Transverse colon (tissue), 4 donors: ENCODE data around the gene TEX19. TPM values are rescaled to one million over a fixed set of nuclear protein-coding genes. Genes with fewer than 3 reads are reported as not detected.

Experiments used
- DNase-seq: peaks from one replicate; pipeline ENCODE4 v3.0.0-alpha.2; 2019
- H3K27ac ChIP-seq, 4 donors: fragments of 200-600 bp; sonication (generic); 2 replicates each; pipeline ENCODE4 v1.5.1; 2016 to 2018; ENCODE audit warnings: inconsistent platforms in 4 of 4
- H3K27me3 ChIP-seq: fragments of 200-600 bp; sonication (generic); 2 replicates; pipeline ENCODE4 v1.5.1; 2017; ENCODE audit warnings: inconsistent platforms
- H3K36me3 ChIP-seq, 4 donors: fragments of 200-600 bp; sonication (generic); 2 replicates each; pipeline ENCODE4 v1.5.1; 2017 to 2019; ENCODE audit warnings: inconsistent platforms in 4 of 4
- H3K4me1 ChIP-seq, 4 donors: fragments of 200-600 bp; sonication (generic); 2 replicates each; pipeline ENCODE4 v1.5.1; 2017 to 2020; ENCODE audit warnings: inconsistent platforms in 4 of 4
- H3K4me3 ChIP-seq, 4 donors: fragments of 200-600 bp; sonication (generic); 1 replicate in 1 of 4; 2 replicates in 3 of 4; pipeline versions ENCODE4 v1.5.1 to v1.6.1; 2017 to 2019; ENCODE audit warnings: inconsistent platforms in 4 of 4
- H3K9me3 ChIP-seq, 2 donors: fragments of 200-600 bp; sonication (generic); 2 replicates each; pipeline ENCODE4 v1.5.1; 2017 to 2019; ENCODE audit warnings: inconsistent platforms in 2 of 2
- EP300 ChIP-seq: sonication (generic); formaldehyde crosslinking; IDR thresholded peaks from one replicate; pipeline ENCODE4 v1.6.1; 2017; ENCODE audit warnings: antibody characterized with exemption, low read depth
- POLR2A ChIP-seq: fragments of 450-650 bp; IDR thresholded peaks from one replicate; pipeline ENCODE4 v1.6.1; 2016; ENCODE audit warnings: antibody characterized with exemption, mild to moderate bottlenecking, moderate library complexity
- POLR2AphosphoS5 ChIP-seq, 3 donors: sonication (generic); formaldehyde crosslinking; IDR thresholded peaks; one replicate each; pipeline ENCODE4 v1.6.1; 2016; ENCODE audit warnings: antibody characterized with exemption in 3 of 3
- WGBS, 2 donors: methylation state at CpG; one replicate each; pipeline ENCODE4 v1.1.5; 2018; ENCODE audit warnings: low coverage in 1 of 2; 5-methylcytosine and 5-hydroxymethylcytosine counted together
- in situ Hi-C, 4 donors: fragments of 200-750 bp; cut with MboI; loops; one replicate each; pipeline versions ENCODE4 v1.15.0 to v1.15.1; 2017; ENCODE audit warnings: low sequenced_read_pairs in 3 of 4, low pct_ligation_motif_present in 1 of 4, low pct_unique_long_range_greater_than_20kb in 1 of 4
- intact Hi-C: fragments of 100-400 bp; cut with DNase I; formaldehyde crosslinking; loops from one replicate; pipeline ENCODE4 v1.15.1; 2023; ENCODE audit warnings: low total_unique reads
- total RNA-seq, 4 donors: library from RNA; depleted of rRNA; stranded (reverse); fragments of >200 nt; gene quantifications; one replicate each; pipeline ENCODE4 v1.1.0, GENCODE V29; 2016
- TF ChIP-seq, protein P1 (sequence below), 5 experiments: fragments of 200-600 bp in 3 of 5; fragments of 450-650 bp in 2 of 5; sonication (generic) in 3 of 5; IDR thresholded peaks; 1 replicate in 2 of 5; 2 replicates in 3 of 5; pipeline ENCODE4 v1.5.1; 2016 to 2017; ENCODE audit warnings: antibody characterized with exemption in 5 of 5, inconsistent platforms in 3 of 5, mild to moderate bottlenecking in 2 of 5, moderate library complexity in 1 of 5

Gene TEX19
- total RNA-seq, 4 donors from 2014 or later: not detected

DNA sequence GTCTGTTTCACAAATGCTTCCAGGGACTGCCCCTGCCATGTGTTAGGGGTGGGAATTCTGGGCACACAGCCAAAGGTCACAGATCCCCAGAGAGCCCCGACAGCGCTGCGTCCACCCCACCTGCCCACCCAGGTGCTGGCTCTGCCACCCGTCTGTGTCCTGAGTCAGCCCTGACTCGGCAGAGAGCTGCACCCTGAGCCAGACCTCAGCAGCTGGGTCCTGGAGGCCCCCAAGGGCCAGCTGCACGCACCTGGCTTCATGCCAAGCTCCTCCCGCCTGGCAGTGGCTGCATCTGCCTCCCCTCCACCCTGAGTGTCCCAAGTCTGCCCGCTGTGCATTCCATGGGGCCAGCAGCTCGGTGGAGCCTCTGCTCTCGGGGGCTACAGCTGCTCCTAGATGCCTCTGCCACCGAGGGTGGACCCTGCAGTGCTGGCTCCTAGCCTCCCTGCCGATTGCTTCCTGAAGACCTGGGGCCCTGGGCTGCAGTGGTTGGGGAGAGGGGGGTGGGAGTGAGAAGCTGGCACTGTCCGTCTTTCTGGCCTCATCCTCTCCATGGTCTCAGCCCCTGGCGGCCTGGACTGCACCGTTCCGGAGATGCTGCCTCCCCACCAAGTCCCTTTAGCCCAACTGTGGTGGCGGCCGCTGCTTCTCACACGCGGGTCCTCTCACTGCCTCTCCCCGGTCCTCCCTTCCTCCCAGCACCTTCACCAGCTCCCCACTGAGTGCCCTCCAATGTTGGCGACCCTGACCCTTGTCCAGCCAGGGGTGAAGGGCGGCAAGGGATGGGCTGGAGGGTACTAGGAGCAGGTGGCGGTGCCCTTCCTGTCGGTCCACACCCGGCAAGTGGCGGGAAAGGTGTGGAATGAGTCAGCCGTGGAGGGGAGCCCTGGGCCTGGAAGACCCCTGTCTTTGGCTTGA, 28.5 kb upstream of the TEX19 start:
- no peaks in the 10 kb centered on the region for H3K36me3 ChIP-seq

DNA sequence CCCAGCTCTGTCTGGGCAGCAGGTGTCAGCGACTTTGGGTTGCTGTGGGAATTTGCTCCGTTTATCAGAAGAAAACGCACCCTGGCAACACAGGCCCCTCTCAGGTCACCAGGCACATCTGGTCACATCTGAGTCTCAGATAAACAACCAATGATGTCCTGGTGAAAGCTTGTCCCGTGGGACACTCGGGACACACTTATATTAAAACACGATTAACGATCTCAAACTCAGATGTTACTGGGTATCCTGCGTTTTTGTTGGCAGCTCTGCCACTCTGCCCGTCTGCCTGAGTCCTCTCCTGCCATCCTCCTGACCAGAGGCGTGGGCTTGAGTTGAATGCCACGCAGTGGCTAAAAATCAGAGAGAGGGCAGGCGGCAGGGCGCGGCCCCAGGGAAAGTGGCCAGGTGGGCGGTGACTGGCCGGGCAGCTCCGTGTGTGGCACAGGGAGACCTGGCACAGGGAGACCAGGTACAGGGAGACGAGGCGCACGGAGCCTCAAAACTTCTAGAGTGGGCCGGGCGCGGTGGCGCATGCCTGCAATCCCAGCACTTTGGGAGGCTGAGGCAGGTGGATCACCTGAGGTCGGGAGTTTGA, 27.6 kb upstream of the TEX19 start:
- peaks cover 40 to 90% (median 75%) of the 10 kb centered on the region in 4 donors for H3K4me1 ChIP-seq
- H3K36me3 ChIP-seq: no peaks in the 10 kb centered on the region
- peak overlapping the region in 3 of 4 donors; percentile 27 to 79 (median 78) for H3K27ac ChIP-seq
- H3K4me3 ChIP-seq: peak overlapping the region in 1 of 4 donors; percentile 70
- H3K27me3 ChIP-seq: no peaks in the 10 kb centered on the region
- H3K9me3 ChIP-seq: no peaks in the 10 kb centered on the region
- intact Hi-C loops (no loop called here), in situ Hi-C loops (no loop called here)
- TF ChIP-seq POLR2AphosphoS5 (IDR thresholded peaks at IDR 0.05) (peak in 1 of 3 donors; percentile 17), EP300 (no peak)
- 67 to 74% methylated on average over 3 to 25 of the region's 25 CpGs for WGBS, 2 donors
- no peak for DNase-seq

More for the DNA sequence above, 28.5 kb upstream of the TEX19 start:
- TF ChIP-seq, protein P1, sequence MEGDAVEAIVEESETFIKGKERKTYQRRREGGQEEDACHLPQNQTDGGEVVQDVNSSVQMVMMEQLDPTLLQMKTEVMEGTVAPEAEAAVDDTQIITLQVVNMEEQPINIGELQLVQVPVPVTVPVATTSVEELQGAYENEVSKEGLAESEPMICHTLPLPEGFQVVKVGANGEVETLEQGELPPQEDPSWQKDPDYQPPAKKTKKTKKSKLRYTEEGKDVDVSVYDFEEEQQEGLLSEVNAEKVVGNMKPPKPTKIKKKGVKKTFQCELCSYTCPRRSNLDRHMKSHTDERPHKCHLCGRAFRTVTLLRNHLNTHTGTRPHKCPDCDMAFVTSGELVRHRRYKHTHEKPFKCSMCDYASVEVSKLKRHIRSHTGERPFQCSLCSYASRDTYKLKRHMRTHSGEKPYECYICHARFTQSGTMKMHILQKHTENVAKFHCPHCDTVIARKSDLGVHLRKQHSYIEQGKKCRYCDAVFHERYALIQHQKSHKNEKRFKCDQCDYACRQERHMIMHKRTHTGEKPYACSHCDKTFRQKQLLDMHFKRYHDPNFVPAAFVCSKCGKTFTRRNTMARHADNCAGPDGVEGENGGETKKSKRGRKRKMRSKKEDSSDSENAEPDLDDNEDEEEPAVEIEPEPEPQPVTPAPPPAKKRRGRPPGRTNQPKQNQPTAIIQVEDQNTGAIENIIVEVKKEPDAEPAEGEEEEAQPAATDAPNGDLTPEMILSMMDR (IDR thresholded peaks at IDR 0.05): peak in 1 of 5 experiments; percentile 17
- TF ChIP-seq POLR2AphosphoS5 (IDR thresholded peaks at IDR 0.05) (peak in 2 of 3 donors; percentile 39 to 42), POLR2A (peak; percentile 13), EP300 (no peak)
- H3K9me3 ChIP-seq: no peaks in the 10 kb centered on the region
- whole genome bisulfite sequencing, 2 donors: 32% methylated on average over 24 of the region's 28 CpGs; no CpG with 5 or more reads in 1 of the 2 donors
- in situ Hi-C loops: no loop called here
- no peaks in the 10 kb centered on the region for H3K27me3 ChIP-seq
- H3K4me3 ChIP-seq: no peak overlapping the region
- peak overlapping the region in 1 of 4 donors; percentile 68 for H3K27ac ChIP-seq
- H3K4me1 ChIP-seq: peaks cover 40 to 85% (median 74%) of the 10 kb centered on the region in 4 donors
- intact Hi-C loops: no loop called here
- peak; percentile 68 for DNase-seq

DNA sequence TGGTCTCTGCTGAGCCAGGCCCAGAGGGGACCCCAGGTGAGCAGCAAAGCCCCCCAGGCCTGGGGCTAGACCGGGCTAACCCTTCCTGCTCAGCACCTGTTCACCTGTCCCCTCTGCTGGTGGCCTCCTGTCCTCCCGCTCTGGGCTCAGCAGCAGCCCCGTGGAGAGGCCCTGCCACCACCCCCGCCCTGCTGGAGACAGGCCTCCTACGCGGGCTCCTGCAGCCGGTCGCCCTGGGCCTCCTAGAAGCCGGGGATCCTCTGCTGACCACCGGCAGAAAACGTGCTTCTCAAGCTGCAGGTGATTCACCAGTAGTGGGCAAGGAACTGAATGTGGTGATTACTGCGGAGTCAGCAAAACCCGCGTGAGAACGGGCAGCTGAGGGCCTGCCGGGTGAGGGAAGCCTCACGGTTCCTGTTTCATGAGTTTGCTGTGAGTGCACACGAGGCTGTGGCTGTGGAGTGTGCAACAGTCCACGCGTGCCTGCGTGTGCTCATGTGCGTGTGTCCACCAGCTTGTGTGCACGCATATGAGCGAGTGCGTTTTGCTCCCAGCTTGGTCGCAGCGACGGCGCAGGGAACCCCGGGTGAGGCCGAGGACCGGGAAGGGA, 26.3 kb upstream of the TEX19 start:
- TF ChIP-seq POLR2A (no peak), POLR2AphosphoS5 (IDR thresholded peaks at IDR 0.05) (peak in 1 of 3 donors; percentile 37), EP300 (no peak)
- TF ChIP-seq, protein P1 (IDR thresholded peaks at IDR 0.05): peak in 1 of 5 experiments; percentile 21
- intact Hi-C loops: no loop called here
- in situ Hi-C loops: no loop called here
- no peaks in the 10 kb centered on the region for H3K27me3 ChIP-seq
- peak; percentile 67 for DNase-seq
- H3K4me1 ChIP-seq: peaks cover 40 to 84% (median 71%) of the 10 kb centered on the region in 4 donors
- 14% methylated on average over 31 of the region's 32 CpGs; no CpG with 5 or more reads in 1 of the 2 donors for WGBS, 2 donors
- H3K36me3 ChIP-seq: no peaks in the 10 kb centered on the region
- H3K9me3 ChIP-seq: no peaks in the 10 kb centered on the region
- H3K4me3 ChIP-seq: peak overlapping the region; percentile 36 to 70 (median 41)
- H3K27ac ChIP-seq: peak overlapping the region; percentile 72 to 79 (median 78)

DNA sequence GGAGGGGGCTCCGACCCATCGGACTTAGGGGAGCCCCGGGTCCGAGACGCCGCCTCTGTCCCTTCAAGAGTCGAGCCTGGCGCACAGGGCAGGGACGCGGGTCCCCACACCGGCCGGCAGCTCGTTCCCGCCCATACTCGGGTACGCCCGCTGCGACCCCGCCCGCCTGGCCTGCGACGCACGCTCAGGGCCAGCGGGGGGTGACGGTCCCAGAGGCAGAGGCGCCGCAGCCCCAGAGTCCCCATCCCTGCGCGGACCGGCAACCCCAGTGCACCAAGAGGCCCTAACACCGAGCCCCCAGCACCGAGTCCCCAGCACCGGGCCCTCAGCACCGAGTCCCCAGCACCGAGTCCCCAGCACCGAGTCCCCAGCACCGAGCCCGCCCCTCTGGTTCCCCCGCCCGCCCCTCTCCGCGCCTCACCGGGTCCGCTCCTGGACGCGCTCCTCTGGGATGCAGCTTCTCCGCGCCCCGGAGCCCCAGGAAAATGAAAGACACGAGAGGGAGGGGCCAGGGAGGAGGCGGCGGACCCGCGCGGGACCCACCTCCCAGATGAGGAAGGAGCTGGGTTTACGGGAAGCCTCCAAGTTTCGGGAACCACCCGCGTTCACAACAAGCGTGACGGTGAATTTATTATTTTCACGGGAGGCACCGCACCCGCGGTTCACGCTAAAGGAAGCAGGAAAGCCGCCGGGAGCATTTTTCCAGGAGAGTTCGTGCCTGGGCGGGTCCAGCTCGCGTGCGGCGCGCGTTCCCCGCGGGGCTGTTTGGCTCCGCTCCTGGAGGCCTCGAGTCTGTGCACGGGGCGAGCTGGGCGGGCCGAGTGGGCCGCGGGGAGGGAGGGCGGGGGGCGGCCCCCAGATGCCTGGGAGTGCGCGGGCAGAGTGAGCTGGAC, 25.5 kb upstream of the TEX19 start, which contains the start of gene SECTM1:
Gene SECTM1, minus strand, starts transcription at position 488 of the 893 bp plus-strand sequence. CDS start 6,526 bp downstream, outside the sequence.
- in situ Hi-C loops: no loop called here
- intact Hi-C loops: no loop called here
- WGBS, 2 donors: 7% methylated on average over 65 of the region's 90 CpGs; no CpG with 5 or more reads in 1 of the 2 donors

More for the DNA sequence above, 25.5 kb upstream of the TEX19 start, which contains the start of gene SECTM1:
- Histone ChIP-seq H3K27ac (peak within 1 kb of the TSS; percentile 72 to 79 (median 78)), H3K4me3 (peak within 1 kb of the TSS; percentile 36 to 70 (median 41)), H3K4me1 (peaks cover 41 to 82% (median 71%) of the 10 kb centered on the region in 4 donors), H3K36me3 (no peaks in the 10 kb centered on the region), H3K27me3 (no peaks in the 10 kb centered on the region), H3K9me3 (no peaks in the 10 kb centered on the region)
- peak; percentile 70 for DNase-seq
- TF ChIP-seq POLR2A: peak; percentile 18
- TF ChIP-seq, protein P1 (IDR thresholded peaks at IDR 0.05): no peak
- TF ChIP-seq POLR2AphosphoS5 (IDR thresholded peaks at IDR 0.05): peak in 2 of 3 donors; percentile 42 to 49
- TF ChIP-seq EP300: peak; percentile 22
